ENCODE results near the gene YBX3. TPM values are rescaled to one million over a fixed set of nuclear protein-coding genes. Genes with fewer than 3 reads are reported as not detected.
A peak's percentile ranks its signal among the peaks of the same experiment; 100 is the strongest.
"Not testable (repeated sequence)": the region's sequence is repeated elsewhere in the genome, so short reads cannot be mapped to it uniquely, and the experiment has no call there.

YBX3 gene
- total and polyA plus RNA-seq, 7 experiments from 2014 or later: 4.5 to 162 (median 6.4) TPM

GRCh38 chr12:10749700-10750384 is 26.7 kb upstream of the YBX3 start:
- intact Hi-C loops (cut with micrococcal nuclease): loop anchor here (1.0 to 5.0 kb wide), 10 partner anchors 28 to 737 kb away; partner anchors contain the start of genes MAGOHB (in 2 of the 2) and STYK1 (in 2 of the 2)
- Mint-ChIP-seq H3K27me3 (peaks cover 32 to 57% (median 33%) of the 10 kb centered on the region in 5 donors), H3K27ac (peak overlapping the region in 4 of 9 donors; percentile 7 to 60 (median 34)), H3K9me3 (peaks cover 0 to 2% (median 0%) of the 10 kb centered on the region in 11 donors), H3K4me1 (peaks cover 0 to 24% (median 6%) of the 10 kb centered on the region in 7 donors), H3K4me3 (peak overlapping the region in 8 of 10 donors; percentile 15 to 76 (median 64)), H3K36me3 (peaks cover 0 to 1% (median 0%) of the 10 kb centered on the region in 5 donors)
- DNase-seq (peak; percentile 22 to 79 (median 67)), ATAC-seq (peak; percentile 100)
- Histone ChIP-seq H3K9me3 (ENCODE audit: control insufficient read depth in 2 of 3, low read length in 3 of 3) (no peaks in the 10 kb centered on the region), H3K4me3 (ENCODE audit: low read length) (peak overlapping the region; percentile 1), H3K4me1 (ENCODE audit: control insufficient read depth in 2 of 2, insufficient read depth in 2 of 2, low read length in 2 of 2) (peaks cover 0 to 4% of the 10 kb centered on the region in 2 donors), H3K27ac (ENCODE audit: low read depth, low read length) (no peak overlapping the region), H3K27me3 (ENCODE audit: control insufficient read depth in 2 of 2, insufficient read depth in 2 of 2, low read length in 2 of 2) (peaks cover 0 to 4% of the 10 kb centered on the region in 2 donors), H3K36me3 (ENCODE audit: control insufficient read depth in 2 of 3, insufficient read depth in 3 of 3, low read length in 3 of 3) (no peaks in the 10 kb centered on the region)
- POLR2A ChIA-PET: no interaction called here
- CTCF ChIA-PET: interaction anchor here (0.6 to 1.3 kb wide), 5 partner anchors 8 to 514 kb away, joined by 3 to 4 read pairs (median 3); no protein-coding TSS in a partner anchor

GRCh38 chr12:10747730-10748129 is 24.6 kb upstream of the YBX3 start:
- no peaks in the 10 kb centered on the region for H3K36me3 ChIP-seq (ENCODE audit: control insufficient read depth in 2 of 3, insufficient read depth in 3 of 3, low read length in 3 of 3)
- no peaks in the 10 kb centered on the region for H3K9me3 ChIP-seq (ENCODE audit: control insufficient read depth in 2 of 3, low read length in 3 of 3)
- ATAC-seq (no peak), DNase-seq (no peak)
- H3K27me3 Mint-ChIP-seq: peaks cover 27 to 53% (median 42%) of the 10 kb centered on the region in 5 donors
- no peak overlapping the region for H3K4me3 Mint-ChIP-seq
- peaks cover 0 to 4% of the 10 kb centered on the region in 2 donors for H3K4me1 ChIP-seq (ENCODE audit: control insufficient read depth in 2 of 2, insufficient read depth in 2 of 2, low read length in 2 of 2)
- peaks cover 0 to 4% of the 10 kb centered on the region in 2 donors for H3K27me3 ChIP-seq (ENCODE audit: control insufficient read depth in 2 of 2, insufficient read depth in 2 of 2, low read length in 2 of 2)
- peaks cover 0 to 1% (median 0%) of the 10 kb centered on the region in 5 donors for H3K36me3 Mint-ChIP-seq
- ChIA-PET CTCF (no interaction called here), POLR2A (no interaction called here)
- peaks cover 0 to 24% (median 6%) of the 10 kb centered on the region in 7 donors for H3K4me1 Mint-ChIP-seq
- H3K4me3 ChIP-seq (ENCODE audit: low read length): no peak overlapping the region
- H3K27ac Mint-ChIP-seq: no peak overlapping the region
- H3K27ac ChIP-seq (ENCODE audit: low read depth, low read length): no peak overlapping the region
- H3K9me3 Mint-ChIP-seq: peaks cover 0 to 4% (median 0%) of the 10 kb centered on the region in 11 donors
- intact Hi-C loops (cut with micrococcal nuclease): no loop called here

- H3K4me1 ChIP-seq (ENCODE audit: control insufficient read depth in 2 of 2, insufficient read depth in 2 of 2, low read length in 2 of 2); ATAC-seq; intact Hi-C loops (cut with micrococcal nuclease); CTCF ChIA-PET; DNase-seq; H3K36me3 ChIP-seq (ENCODE audit: control insufficient read depth in 2 of 3, insufficient read depth in 3 of 3, low read length in 3 of 3); H3K4me3 Mint-ChIP-seq; H3K27ac ChIP-seq (ENCODE audit: low read depth, low read length); H3K36me3 Mint-ChIP-seq; H3K27ac Mint-ChIP-seq; H3K4me3 ChIP-seq (ENCODE audit: low read length); H3K9me3 ChIP-seq (ENCODE audit: control insufficient read depth in 2 of 3, low read length in 3 of 3); H3K27me3 ChIP-seq (ENCODE audit: control insufficient read depth in 2 of 2, insufficient read depth in 2 of 2, low read length in 2 of 2); H3K9me3 Mint-ChIP-seq; POLR2A ChIA-PET: not testable (repeated sequence)
- Mint-ChIP-seq H3K27me3 (peaks cover 16 to 54% (median 29%) of the 10 kb centered on the region in 5 donors), H3K4me1 (peaks cover 0 to 22% (median 0%) of the 10 kb centered on the region in 7 donors)
Measured at GRCh38 chr12:10743420-10743819, 20.3 kb upstream of the YBX3 start.

GRCh38 chr12:10741845-10742244 is 18.7 kb upstream of the YBX3 start:
- Histone ChIP-seq H3K36me3 (ENCODE audit: control insufficient read depth in 2 of 3, insufficient read depth in 3 of 3, low read length in 3 of 3) (no peaks in the 10 kb centered on the region), H3K27ac (ENCODE audit: low read depth, low read length) (no peak overlapping the region), H3K9me3 (ENCODE audit: control insufficient read depth in 2 of 3, low read length in 3 of 3) (no peaks in the 10 kb centered on the region), H3K4me1 (ENCODE audit: control insufficient read depth in 2 of 2, insufficient read depth in 2 of 2, low read length in 2 of 2) (no peaks in the 10 kb centered on the region), H3K27me3 (ENCODE audit: control insufficient read depth in 2 of 2, insufficient read depth in 2 of 2, low read length in 2 of 2) (no peaks in the 10 kb centered on the region), H3K4me3 (ENCODE audit: low read length) (no peak overlapping the region)
- POLR2A ChIA-PET: no interaction called here
- peaks cover 8 to 52% (median 22%) of the 10 kb centered on the region in 5 donors for H3K27me3 Mint-ChIP-seq
- peaks cover 0 to 4% (median 0%) of the 10 kb centered on the region in 11 donors for H3K9me3 Mint-ChIP-seq
- ATAC-seq: no peak
- no peak for DNase-seq
- intact Hi-C loops (cut with micrococcal nuclease): no loop called here
- peaks cover 0 to 18% (median 0%) of the 10 kb centered on the region in 7 donors for H3K4me1 Mint-ChIP-seq
- no peak overlapping the region for H3K27ac Mint-ChIP-seq
- no peaks in the 10 kb centered on the region for H3K36me3 Mint-ChIP-seq
- CTCF ChIA-PET: no interaction called here
- no peak overlapping the region for H3K4me3 Mint-ChIP-seq

- Mint-ChIP-seq H3K4me3 (no peak overlapping the region), H3K27me3 (peaks cover 0 to 44% (median 8%) of the 10 kb centered on the region in 5 donors), H3K27ac (peak overlapping the region in 1 of 9 donors; percentile 40), H3K4me1 (peaks cover 0 to 11% (median 0%) of the 10 kb centered on the region in 7 donors), H3K36me3 (no peaks in the 10 kb centered on the region), H3K9me3 (peaks cover 0 to 4% (median 0%) of the 10 kb centered on the region in 11 donors)
- ATAC-seq: no peak
- H3K27ac ChIP-seq (ENCODE audit: low read depth, low read length): no peak overlapping the region
- H3K36me3 ChIP-seq (ENCODE audit: control insufficient read depth in 2 of 3, insufficient read depth in 3 of 3, low read length in 3 of 3): no peaks in the 10 kb centered on the region
- no peak for DNase-seq
- ChIA-PET POLR2A (no interaction called here), CTCF (interaction anchor here (0.6 kb wide), 1 partner anchor 762 kb away, joined by 3 read pairs; no protein-coding TSS in a partner anchor)
- no peaks in the 10 kb centered on the region for H3K27me3 ChIP-seq (ENCODE audit: control insufficient read depth in 2 of 2, insufficient read depth in 2 of 2, low read length in 2 of 2)
- H3K4me1 ChIP-seq (ENCODE audit: control insufficient read depth in 2 of 2, insufficient read depth in 2 of 2, low read length in 2 of 2): no peaks in the 10 kb centered on the region
- H3K9me3 ChIP-seq (ENCODE audit: control insufficient read depth in 2 of 3, low read length in 3 of 3): no peaks in the 10 kb centered on the region
- H3K4me3 ChIP-seq (ENCODE audit: low read length): no peak overlapping the region
- intact Hi-C loops (cut with micrococcal nuclease): no loop called here
Measured at GRCh38 chr12:10740182-10740581, 17.1 kb upstream of the YBX3 start.

- H3K27me3 ChIP-seq (ENCODE audit: control insufficient read depth in 2 of 2, insufficient read depth in 2 of 2, low read length in 2 of 2): no peaks in the 10 kb centered on the region
- ChIA-PET POLR2A (no interaction called here), CTCF (interaction anchor here (0.6 kb wide), 1 partner anchor 762 kb away, joined by 3 read pairs; no protein-coding TSS in a partner anchor)
- Mint-ChIP-seq H3K4me3 (no peak overlapping the region), H3K27me3 (peaks cover 0 to 42% (median 6%) of the 10 kb centered on the region in 5 donors), H3K27ac (no peak overlapping the region), H3K9me3 (peaks cover 0 to under 1% (median 0%) of the 10 kb centered on the region in 11 donors), H3K36me3 (no peaks in the 10 kb centered on the region), H3K4me1 (peaks cover 0 to 11% (median 0%) of the 10 kb centered on the region in 7 donors)
- H3K27ac ChIP-seq (ENCODE audit: low read depth, low read length): no peak overlapping the region
- intact Hi-C loops (cut with micrococcal nuclease): no loop called here
- H3K4me1 ChIP-seq (ENCODE audit: control insufficient read depth in 2 of 2, insufficient read depth in 2 of 2, low read length in 2 of 2): no peaks in the 10 kb centered on the region
- no peaks in the 10 kb centered on the region for H3K9me3 ChIP-seq (ENCODE audit: control insufficient read depth in 2 of 3, low read length in 3 of 3)
- H3K4me3 ChIP-seq (ENCODE audit: low read length): no peak overlapping the region
- no peak for DNase-seq
- no peak for ATAC-seq
- no peaks in the 10 kb centered on the region for H3K36me3 ChIP-seq (ENCODE audit: control insufficient read depth in 2 of 3, insufficient read depth in 3 of 3, low read length in 3 of 3)
Measured at GRCh38 chr12:10739157-10740118, 16.3 kb upstream of the YBX3 start.
